ENCODE measurements around the gene PABPN1.
"Not testable (repeated sequence)": the region's sequence is repeated elsewhere in the genome, so short reads cannot be mapped to it uniquely, and the experiment has no call there.

Gene PABPN1

DNA sequence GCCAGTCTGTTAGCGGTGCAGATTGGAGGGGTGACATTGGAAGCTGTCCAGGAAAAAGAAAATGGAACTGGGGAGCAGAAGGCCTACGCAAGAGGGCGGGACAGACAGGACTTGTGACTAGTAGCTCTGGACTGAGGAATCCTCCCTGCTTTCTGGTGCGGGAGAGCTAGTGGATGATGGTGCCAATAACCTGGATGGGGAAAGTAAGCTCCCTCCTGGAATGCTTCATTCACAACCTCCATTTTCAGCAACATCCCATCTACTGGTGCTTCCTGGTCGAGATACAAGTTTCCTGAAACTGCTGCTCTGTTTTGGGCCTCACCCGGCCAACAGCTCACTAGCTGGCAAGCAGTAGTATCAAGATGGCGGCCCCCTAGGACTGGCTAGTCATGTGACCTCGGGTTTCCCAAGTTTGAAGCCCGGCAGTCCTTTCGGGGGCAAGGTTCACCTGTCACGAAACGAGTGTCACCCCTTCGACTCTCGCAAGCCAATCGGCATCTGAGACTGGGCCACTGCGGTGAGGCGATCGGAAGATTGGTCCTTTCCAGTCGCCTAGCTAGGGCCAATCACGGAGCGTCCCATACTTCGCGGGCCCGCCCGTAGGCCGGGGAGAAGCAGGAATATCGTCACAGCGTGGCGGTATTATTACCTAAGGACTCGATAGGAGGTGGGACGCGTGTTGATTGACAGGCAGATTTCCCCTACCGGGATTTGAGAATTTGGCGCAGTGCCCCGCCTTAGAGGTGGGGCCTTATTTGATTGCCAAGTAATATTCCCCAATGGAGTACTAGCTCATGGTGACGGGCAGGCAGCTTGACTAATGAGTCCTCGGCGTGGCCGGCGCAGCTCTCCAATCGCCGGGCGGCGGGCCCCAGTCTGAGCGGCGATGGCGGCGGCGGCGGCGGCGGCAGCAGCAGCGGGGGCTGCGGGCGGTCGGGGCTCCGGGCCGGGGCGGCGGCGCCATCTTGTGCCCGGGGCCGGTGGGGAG, at the start of gene PABPN1:
PABPN1 (plus strand) TSS at position 874 of the 988 bp plus-strand sequence; CDS start at position 887, 13 bp downstream.
- peak; percentile 92 to 98 for DNase-seq (ENCODE audit: extremely low read depth in 1 of 2, low read depth in 1 of 2)

GRCh38 chr14:23275412-23275811, 45.8 kb upstream of the PABPN1 start:
- DNase-seq (ENCODE audit: extremely low read depth in 1 of 2, low read depth in 1 of 2) = no peak

DNA sequence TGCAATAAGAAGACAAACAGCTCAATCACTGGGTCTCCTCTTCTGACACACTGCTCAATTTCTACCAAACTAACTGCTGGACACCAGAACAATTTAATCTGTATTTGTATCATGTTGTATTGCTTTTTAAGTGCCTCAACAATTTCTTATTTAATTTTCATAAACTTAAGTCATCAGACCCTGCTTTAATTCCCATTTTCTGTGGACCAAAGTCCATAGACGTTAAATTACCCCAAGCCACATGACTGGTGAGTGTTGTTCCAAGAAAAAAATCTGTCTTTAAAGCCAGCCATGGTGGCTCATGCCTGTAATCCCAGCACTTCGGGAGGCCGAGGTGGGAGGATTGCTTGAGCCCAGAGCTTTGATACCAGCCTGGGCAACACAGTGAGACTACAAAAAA, 44.1 kb upstream of the PABPN1 start:
- DNase-seq (ENCODE audit: extremely low read depth in 1 of 2, low read depth in 1 of 2) = no peak

- DNase-seq (ENCODE audit: extremely low read depth in 1 of 2, low read depth in 1 of 2) = not testable (repeated sequence)
Measured at GRCh38 chr14:23277928-23278327, 43.3 kb upstream of the PABPN1 start.

GRCh38 chr14:23281247-23281646, 40.0 kb upstream of the PABPN1 start:
- DNase-seq (ENCODE audit: extremely low read depth in 1 of 2, low read depth in 1 of 2) = no peak

DNA sequence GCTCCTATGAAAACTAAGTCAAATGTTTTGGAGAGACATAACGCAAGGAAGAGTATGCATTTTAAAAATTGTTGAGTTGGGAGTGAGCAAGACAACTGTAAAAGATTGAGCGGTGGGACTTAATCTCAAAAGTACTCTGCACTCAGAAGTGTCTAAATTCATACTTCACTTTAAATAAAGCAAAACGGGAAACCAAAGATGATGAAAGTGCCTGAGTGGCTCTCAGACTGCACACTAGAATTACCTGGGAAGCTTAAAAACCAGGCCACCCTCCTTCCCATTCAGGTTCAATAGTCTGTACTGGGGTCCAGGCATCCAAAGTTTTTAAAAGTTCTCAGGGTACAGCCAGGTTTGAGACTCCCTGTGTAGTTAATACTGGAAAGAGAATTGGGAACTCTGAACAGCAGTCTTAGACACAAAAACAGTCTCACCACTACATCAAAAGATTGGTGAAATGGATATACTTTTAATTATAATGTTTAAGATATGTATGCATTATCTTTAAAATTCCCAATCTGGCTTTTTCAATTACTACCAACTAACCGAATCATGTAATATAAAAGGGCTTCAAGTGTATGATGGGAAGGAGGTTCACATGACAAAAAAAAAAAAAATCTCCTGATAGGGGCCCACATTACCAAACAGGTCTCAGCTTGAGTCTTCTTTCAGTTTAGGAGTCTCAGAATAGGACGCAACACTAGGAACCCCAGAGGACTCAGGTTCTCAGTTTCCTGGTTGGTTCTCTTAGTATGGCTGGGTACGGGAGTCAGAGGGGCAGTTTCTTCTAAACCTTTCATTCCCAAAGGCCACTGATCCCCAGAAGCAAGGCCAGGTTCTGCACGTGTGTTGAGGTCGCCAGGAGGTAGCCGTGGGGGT, 36.4 kb upstream of the PABPN1 start:
- DNase-seq (ENCODE audit: extremely low read depth in 1 of 2, low read depth in 1 of 2) = no peak

DNA sequence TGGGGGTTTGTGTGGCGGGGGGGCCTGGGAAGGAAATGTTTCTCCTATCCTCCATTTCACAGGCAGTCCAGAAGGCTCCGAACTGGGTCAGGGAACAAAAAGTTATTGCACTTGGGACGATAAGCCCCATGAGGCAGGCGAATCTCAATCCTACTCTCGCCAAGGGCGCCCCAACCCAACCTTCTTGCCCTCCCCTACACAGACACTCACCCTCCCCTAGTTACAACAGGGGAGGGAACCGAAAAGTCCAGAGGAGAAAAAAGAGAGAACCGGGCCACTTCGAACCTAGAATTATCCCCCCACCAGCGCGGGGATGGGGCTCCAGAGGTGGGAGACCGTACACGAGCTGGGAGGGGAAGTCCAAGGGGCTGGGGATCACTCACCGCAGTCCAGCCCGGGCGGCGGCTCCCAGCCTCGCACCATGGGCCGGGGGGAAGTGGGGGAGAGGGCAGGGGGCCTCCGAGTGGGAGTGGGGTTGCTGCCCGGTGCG, 35.7 kb upstream of the PABPN1 start:
- no peak for DNase-seq (ENCODE audit: extremely low read depth in 1 of 2, low read depth in 1 of 2)

DNA sequence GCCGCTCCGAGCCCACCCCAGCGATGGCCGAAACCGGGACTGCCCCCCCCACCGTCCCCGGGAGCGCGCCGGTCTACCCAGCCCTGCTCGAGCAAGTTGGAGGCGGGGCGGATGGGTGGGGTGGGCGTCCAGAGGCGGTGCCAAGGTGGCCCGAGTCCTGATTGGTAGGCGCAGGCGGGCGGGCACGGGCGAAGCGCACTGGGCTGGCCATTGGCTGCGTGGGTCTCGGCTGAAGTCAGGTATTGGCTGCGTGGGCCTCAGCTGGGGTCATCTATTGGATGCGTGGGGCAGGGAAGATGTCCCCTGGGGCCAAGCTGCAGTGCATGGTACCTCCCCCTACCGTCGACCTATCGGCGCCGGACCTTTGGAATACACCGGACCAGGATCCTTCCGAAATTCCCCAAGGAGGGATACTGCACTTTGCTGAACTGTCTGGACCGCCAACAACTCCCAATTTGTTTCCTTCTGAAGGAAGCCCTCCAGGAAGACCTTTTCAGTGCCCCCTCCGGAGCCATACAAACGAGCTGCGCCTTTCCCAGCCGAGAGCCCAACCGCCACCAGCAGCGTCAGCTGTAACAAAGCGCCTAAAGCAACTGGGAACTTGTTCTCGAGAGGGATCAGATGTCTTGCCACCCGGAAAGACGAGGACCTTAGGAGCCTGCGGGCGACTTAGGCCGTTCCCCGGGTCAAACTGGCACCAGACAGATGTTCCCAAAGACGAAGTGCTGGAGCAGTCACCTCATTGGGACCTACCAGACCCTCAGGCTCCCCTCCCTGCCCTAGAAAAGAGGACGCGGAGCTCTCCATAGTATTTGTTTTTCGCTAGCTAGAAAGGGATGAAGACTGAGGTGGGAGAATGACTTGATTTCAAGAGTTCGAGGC, 35.0 kb upstream of the PABPN1 start, which contains the start of gene HOMEZ:
HOMEZ (minus strand) TSS at position 113 of the 882 bp plus-strand sequence. CDS start 180 bp downstream, outside the sequence.
- DNase-seq (ENCODE audit: extremely low read depth in 1 of 2, low read depth in 1 of 2) = peak; percentile 97 to 98

DNA sequence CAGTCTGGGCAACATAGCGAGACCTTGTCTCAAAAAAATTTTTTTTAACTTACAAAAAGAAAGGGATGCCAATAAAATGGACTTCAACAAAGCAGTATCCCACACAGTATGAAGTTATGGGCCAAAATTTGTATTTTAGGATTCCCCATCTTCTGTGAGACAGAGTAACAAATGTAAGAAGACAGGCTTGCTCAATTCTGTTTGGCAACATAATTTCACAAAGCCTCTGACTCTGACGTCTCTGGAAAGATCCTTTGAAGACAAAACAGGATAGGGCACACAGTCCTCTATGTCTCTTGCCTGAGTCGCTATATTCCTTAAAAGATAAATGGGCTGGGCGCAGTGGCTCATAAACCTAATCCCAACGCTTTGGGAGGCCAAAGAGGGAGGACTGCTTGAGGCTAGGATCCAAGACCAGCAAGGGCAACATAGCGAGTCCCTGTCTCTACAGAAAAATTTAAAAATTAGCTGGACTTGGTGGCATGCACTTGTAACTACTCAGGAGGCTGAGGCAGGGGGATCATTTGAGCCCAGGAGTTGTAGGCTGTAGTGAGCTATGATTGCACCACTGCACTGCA, 34.3 kb upstream of the PABPN1 start:
- DNase-seq (ENCODE audit: extremely low read depth in 1 of 2, low read depth in 1 of 2) = no peak

DNA sequence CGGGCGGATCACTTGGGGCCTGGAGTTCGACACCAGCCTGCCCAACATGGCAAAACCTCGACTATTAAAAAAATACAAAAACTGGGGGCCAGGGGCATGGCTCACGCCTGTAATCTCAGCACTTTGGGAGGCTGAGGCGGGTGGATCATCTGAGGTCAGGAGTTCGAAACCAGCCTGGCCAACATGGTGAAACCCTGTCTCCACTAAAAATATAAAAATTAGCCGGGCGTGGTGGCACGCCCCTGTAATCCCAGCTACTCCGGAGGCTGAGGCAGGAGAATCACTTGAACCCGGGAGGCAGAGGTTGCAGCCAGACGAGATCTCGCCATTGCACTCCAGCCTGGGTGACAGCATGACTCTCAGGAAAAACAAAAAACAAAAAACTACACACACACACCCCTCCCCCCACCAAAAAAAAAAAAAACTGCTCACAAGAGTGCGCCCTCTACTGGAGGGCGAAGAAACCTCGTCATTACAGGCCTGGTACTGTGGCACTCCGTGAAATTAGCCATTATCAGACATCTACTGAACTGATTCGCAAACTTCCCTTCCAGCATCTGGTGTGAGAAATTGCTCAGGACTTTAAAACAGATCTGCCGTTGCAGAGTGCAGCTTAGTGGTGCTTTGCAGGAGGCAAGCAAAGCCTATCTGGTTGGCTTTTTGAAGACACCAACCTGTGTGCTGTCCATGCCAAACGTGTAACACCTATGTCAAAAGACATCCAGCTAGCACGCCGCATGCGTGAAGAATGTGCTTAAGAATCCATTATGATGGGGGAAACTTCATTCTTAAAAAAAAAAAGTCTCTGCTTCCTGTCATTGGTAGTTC, 26.3 kb upstream of the PABPN1 start:
- DNase-seq (ENCODE audit: extremely low read depth in 1 of 2, low read depth in 1 of 2) = no peak

DNA sequence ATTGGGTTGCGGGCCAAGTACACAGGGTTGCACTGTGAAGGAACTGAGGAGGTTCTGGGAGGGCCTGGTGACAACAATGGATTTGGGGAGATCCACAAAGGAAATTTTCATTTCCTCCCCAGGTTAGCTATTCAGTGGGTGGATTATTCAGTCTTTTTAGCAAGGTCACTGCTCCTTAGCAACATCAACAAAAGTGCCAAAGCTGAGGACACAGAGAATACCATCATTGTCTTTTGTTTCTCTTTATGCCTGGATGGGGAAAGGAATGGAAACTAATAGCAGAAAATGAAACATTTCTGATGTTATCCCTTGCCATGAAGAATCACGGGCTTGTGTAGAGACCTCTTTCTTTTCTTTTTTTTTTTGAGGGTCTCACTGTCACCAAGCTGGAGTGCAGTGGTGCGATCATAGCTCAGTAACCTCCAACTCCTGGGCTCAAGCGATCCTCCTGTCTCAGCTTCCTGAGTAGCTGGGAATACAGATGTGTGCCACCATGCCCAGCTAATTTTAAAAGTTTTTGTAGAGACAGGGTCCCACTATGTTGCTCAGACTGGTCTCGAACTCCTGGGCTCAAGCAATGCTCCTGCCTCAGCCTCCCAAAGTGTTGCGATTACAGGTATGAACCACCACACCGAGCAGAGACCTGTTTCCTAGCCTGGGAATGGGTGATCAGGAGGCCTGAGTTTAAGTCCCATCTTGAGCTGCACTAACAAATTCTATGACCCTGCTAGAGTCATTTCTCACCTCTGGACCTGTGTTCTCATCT, 25.1 kb upstream of the PABPN1 start:
- no peak for DNase-seq (ENCODE audit: extremely low read depth in 1 of 2, low read depth in 1 of 2)

DNA sequence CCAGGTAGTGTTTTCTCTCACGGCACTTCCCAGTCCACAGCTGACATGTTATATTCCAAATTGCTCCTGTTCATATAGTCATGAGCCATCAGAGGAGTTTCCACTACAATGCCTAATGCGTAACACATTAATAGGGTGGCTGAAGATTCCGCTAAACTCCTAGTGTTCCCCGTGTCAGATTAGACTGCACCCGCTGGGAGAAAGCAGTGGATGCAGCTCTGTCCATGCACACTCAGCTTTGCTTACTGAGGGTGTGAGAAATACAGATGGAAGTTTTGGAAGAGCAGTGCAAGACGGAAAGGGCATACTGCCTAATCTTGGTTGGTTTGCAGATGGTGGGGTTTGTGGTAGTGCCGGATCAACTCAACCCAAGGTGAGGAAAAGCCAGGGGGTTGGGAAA, 24.2 kb upstream of the PABPN1 start:
- DNase-seq (ENCODE audit: extremely low read depth in 1 of 2, low read depth in 1 of 2) = no peak

GRCh38 chr14:23297611-23298277, 23.5 kb upstream of the PABPN1 start:
- no peak for DNase-seq (ENCODE audit: extremely low read depth in 1 of 2, low read depth in 1 of 2)

DNA sequence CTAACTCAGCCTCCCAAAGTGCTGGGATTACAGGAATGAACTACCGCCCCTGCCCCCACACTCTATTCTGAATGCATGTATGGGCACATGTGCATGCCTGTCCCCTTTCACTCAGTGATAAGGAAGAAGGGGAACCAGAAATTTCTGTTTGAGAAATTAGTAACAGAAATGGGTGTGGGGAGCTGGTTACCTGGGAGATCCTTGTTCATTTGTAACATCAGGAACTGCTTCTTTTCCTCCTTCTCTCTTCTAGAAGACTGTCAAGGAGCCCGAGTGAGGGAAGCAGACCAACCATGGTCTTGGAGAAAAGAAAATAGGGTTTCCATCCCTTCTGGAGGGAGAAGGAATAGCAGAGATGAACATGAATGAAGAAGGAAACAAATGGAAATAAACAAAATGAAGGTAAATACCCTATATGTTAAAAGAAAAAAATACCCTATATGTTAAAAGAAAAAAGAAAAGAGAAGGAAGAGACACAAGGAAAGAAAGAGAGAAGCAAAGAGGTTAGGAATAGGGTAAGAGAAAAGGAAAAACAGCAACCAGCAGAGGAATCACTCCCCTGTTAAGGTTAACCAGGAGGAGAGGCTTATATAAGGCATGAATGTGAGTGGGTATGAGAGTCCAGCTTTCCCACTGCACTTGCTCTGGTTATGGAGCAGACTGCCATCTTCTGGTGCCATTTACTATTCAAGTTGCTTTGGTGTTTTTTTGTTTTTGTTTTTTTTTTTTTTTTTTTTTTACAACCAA, 21.9 kb upstream of the PABPN1 start:
- no peak for DNase-seq (ENCODE audit: extremely low read depth in 1 of 2, low read depth in 1 of 2)

- DNase-seq (ENCODE audit: extremely low read depth in 1 of 2, low read depth in 1 of 2) = no peak
Measured at GRCh38 chr14:23299986-23300686, 21.1 kb upstream of the PABPN1 start.

DNA sequence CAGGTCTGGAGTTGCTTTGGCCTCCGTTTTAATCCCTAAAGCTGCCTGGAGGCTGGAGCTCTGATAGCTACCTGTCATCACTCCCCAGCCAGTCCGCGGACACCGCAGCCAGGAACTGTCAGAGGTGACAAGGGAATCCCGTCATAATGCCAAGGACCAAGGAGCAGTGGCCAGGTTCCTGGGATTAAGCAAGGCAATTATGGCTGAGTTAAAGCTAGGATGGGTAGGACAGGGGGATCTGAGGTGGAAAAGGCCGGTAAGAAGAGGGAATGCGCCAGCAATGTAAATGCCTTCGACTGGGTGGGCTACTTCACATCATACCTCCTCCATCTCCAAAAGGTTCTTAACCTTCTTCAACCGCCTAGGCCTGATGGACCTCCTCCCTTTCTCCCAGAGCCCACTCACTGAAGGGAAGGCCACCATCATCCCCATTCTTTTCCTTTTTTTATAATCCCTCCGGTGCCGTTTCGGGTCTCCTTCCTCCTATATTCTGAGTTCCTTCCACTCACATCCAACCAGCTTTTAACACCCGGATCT, 20.5 kb upstream of the PABPN1 start:
- no peak for DNase-seq (ENCODE audit: extremely low read depth in 1 of 2, low read depth in 1 of 2)

Measured in stimulated activated CD8-positive, alpha-beta memory T cell treated with anti-CD3 and anti-CD28 coated beads, Interleukin-7, amount 100 ng/mL, for 48 hours (primary cell).